CD8-positive, alpha-beta memory T cell (primary cell): Measurements from ENCODE around the gene SLC15A5. TPM values are rescaled to one million over a fixed set of nuclear protein-coding genes. Genes with fewer than 3 reads are reported as not detected.

Experiments
- CTCF ChIA-PET: fragments of 350-600 bp; sonication (Branson Sonifier 250); formaldehyde crosslinking; loops from one replicate; lab custom pipeline; 2021; ENCODE audit warnings: antibody characterized with exemption; lab: Charles Lee
- POLR2A ChIA-PET: fragments of 350-600 bp; sonication (Branson Sonifier 250); formaldehyde crosslinking; loops from one replicate; lab custom pipeline; 2021; ENCODE audit warnings: antibody characterized with exemption; lab: Charles Lee
- DNase-seq, 5 donors: peaks; one replicate each; pipeline versions ENCODE4 v3.0.0 to v3.0.0-alpha.2; 2020 to 2022; ENCODE audit warnings: mixed read lengths in 1 of 5
- H3K27ac ChIP-seq: one replicate; pipeline ENCODE4 v1.7.0; 2013; ENCODE audit warnings: low read depth, mild to moderate bottlenecking, low read length, moderate library complexity
- H3K27me3 ChIP-seq: 2 replicates; pipeline ENCODE4 v1.7.0; 2013; ENCODE audit warnings: low read length, mild to moderate bottlenecking; ENCODE audit not compliant: insufficient read depth, poor library complexity, severe bottlenecking
- H3K36me3 ChIP-seq: 2 replicates; pipeline ENCODE4 v1.7.0; 2013; ENCODE audit warnings: mild to moderate bottlenecking, low read length, moderate library complexity; ENCODE audit not compliant: insufficient read depth
- H3K4me1 ChIP-seq: 2 replicates; pipeline ENCODE4 v1.7.0; 2013; ENCODE audit warnings: mild to moderate bottlenecking, low read length, moderate library complexity; ENCODE audit not compliant: insufficient read depth
- H3K4me3 ChIP-seq: 2 replicates; pipeline ENCODE4 v1.7.0; 2013; ENCODE audit warnings: mild to moderate bottlenecking, low read length
- H3K9me3 ChIP-seq: 2 replicates; pipeline ENCODE4 v1.7.0; 2013; ENCODE audit warnings: mild to moderate bottlenecking, low read length
- H3K27ac Mint-ChIP-seq, 8 donors: one replicate each; pipeline ENCODE4 v1.8.0; 2020 to 2021; ENCODE audit warnings: mixed read lengths in 8 of 8, mild to moderate bottlenecking in 6 of 8, inconsistent platforms in 3 of 8, moderate library complexity in 3 of 8
- H3K27me3 Mint-ChIP-seq, 2 donors: one replicate each; pipeline ENCODE4 v1.8.0; 2020 to 2021; ENCODE audit warnings: mixed read lengths in 2 of 2, mild to moderate bottlenecking in 1 of 2, moderate library complexity in 1 of 2
- H3K36me3 Mint-ChIP-seq, 3 donors: one replicate each; pipeline ENCODE4 v1.8.0; 2020 to 2021; ENCODE audit warnings: mixed read lengths in 3 of 3, inconsistent platforms in 1 of 3, mild to moderate bottlenecking in 1 of 3
- H3K4me1 Mint-ChIP-seq, 3 donors: one replicate each; pipeline ENCODE4 v1.8.0; 2020 to 2021; ENCODE audit warnings: mixed read lengths in 3 of 3, inconsistent platforms in 1 of 3, mild to moderate bottlenecking in 1 of 3
- H3K4me3 Mint-ChIP-seq, 7 donors: one replicate each; pipeline ENCODE4 v1.8.0; 2020 to 2021; ENCODE audit warnings: mixed read lengths in 7 of 7, mild to moderate bottlenecking in 6 of 7, moderate library complexity in 4 of 7, inconsistent platforms in 2 of 7
- H3K9me3 Mint-ChIP-seq, 5 donors: one replicate each; pipeline ENCODE4 v1.8.0; 2020 to 2022; ENCODE audit warnings: mixed read lengths in 5 of 5, mild to moderate bottlenecking in 3 of 5, moderate library complexity in 2 of 5, inconsistent platforms in 1 of 5
- polyA plus RNA-seq: library from polyadenylated mRNA; unstranded; fragments of 300-500 nt; fragmentation: Illumina TruSeq; gene quantifications from one replicate; pipeline ENCODE4 v1.2.3, GENCODE V29; 2021
- total RNA-seq, 2 experiments: library from RNA; stranded (reverse); gene quantifications; one replicate each; pipeline ENCODE4 v1.2.3, GENCODE V29; 2021

SLC15A5 gene
- total and polyA plus RNA-seq, 3 experiments from 2014 or later, result not detected

- ChIA-PET POLR2A (no interaction called here), CTCF (no interaction called here)
- DNase-seq, result no peak
- Histone ChIP-seq H3K9me3 (no peaks in the 10 kb centered on the region), H3K4me1 (no peaks in the 10 kb centered on the region), H3K4me3 (no peak overlapping the region), H3K36me3 (no peaks in the 10 kb centered on the region), H3K27ac (no peak overlapping the region), H3K27me3 (no peaks in the 10 kb centered on the region)
- H3K9me3 Mint-ChIP-seq, result peaks cover 3 to 10% (median 7%) of the 10 kb centered on the region in 5 donors
- no peak overlapping the region for H3K4me3 Mint-ChIP-seq
- H3K27ac Mint-ChIP-seq, result no peak overlapping the region
- peaks cover 0 to 1% of the 10 kb centered on the region in 2 donors for H3K27me3 Mint-ChIP-seq
- H3K36me3 Mint-ChIP-seq, result no peaks in the 10 kb centered on the region
- H3K4me1 Mint-ChIP-seq, result no peaks in the 10 kb centered on the region
These were observed 17.3 kb downstream of the SLC15A5 start for GRCh38 chr12:16260206-16260605.

DNA sequence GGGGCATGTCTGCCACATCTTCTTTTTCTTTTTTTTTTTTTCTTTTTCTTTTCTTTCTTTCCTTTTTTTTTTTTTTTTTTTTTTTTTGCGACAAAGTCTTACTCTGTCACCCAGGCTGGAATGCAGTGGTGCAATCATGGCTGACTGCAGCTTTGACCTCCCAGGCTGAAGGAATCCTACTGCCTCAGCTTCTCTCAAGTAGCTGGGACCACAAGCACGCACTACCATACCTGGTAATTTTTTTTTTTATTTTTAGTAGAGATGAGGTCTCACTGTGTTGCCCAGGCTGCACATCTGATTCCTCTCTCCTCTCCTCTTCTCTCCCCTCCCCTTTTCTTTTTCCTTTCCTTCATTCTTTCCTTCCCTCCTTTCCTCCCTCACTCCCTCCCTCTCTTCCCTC lies 18.5 kb downstream of the SLC15A5 start:
- H3K4me3 Mint-ChIP-seq, result no peak overlapping the region
- CTCF ChIA-PET, result no interaction called here
- H3K4me3 ChIP-seq, result no peak overlapping the region

DNA sequence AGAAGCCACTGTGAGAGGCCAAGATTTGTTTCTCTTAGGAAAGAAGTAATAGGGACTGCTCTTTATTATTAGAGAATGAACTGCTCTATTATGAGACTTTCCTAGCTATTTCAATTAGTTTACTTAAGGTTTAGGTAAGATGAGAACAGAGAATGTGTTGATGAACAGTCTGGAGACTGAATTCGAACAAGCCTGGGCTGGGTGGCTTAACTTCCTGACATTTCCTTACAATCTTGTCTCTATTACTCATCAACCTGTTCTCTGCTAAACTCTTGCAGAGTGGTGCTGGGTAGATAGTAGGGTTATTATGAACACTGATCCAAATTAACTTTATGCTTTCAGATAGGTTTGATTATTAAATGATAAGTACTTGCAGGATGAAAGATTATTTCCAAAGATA lies 31.2 kb downstream of the SLC15A5 start:
- H3K36me3 Mint-ChIP-seq, result no peaks in the 10 kb centered on the region
- H3K27me3 ChIP-seq, result no peaks in the 10 kb centered on the region
- H3K9me3 Mint-ChIP-seq, result peaks cover 2 to 18% (median 11%) of the 10 kb centered on the region in 5 donors
- POLR2A ChIA-PET, result no interaction called here
- no peak overlapping the region for H3K27ac Mint-ChIP-seq
- H3K36me3 ChIP-seq, result no peaks in the 10 kb centered on the region
- no peaks in the 10 kb centered on the region for H3K9me3 ChIP-seq
- H3K4me3 Mint-ChIP-seq, result no peak overlapping the region
- DNase-seq, result no peak
- no peaks in the 10 kb centered on the region for H3K27me3 Mint-ChIP-seq
- H3K27ac ChIP-seq, result no peak overlapping the region
- H3K4me1 Mint-ChIP-seq, result no peaks in the 10 kb centered on the region
- no peaks in the 10 kb centered on the region for H3K4me1 ChIP-seq
- CTCF ChIA-PET, result no interaction called here
- no peak overlapping the region for H3K4me3 ChIP-seq

More for the DNA sequence above, 18.5 kb downstream of the SLC15A5 start:
- Mint-ChIP-seq H3K4me1 (no peaks in the 10 kb centered on the region), H3K36me3 (no peaks in the 10 kb centered on the region), H3K27ac (peak overlapping the region in 1 of 8 donors; percentile 73), H3K27me3 (peaks cover 0 to 1% of the 10 kb centered on the region in 2 donors), H3K9me3 (peaks cover 3 to 10% (median 6%) of the 10 kb centered on the region in 5 donors)
- POLR2A ChIA-PET, result no interaction called here
- no peaks in the 10 kb centered on the region for H3K4me1 ChIP-seq
- H3K36me3 ChIP-seq, result no peaks in the 10 kb centered on the region
- no peaks in the 10 kb centered on the region for H3K27me3 ChIP-seq
- DNase-seq, result no peak
- no peaks in the 10 kb centered on the region for H3K9me3 ChIP-seq
- H3K27ac ChIP-seq, result no peak overlapping the region

GRCh38 chr12:16245209-16245608 lies 32.3 kb downstream of the SLC15A5 start:
- no peaks in the 10 kb centered on the region for H3K36me3 Mint-ChIP-seq
- peaks cover 4 to 14% (median 12%) of the 10 kb centered on the region in 5 donors for H3K9me3 Mint-ChIP-seq
- Histone ChIP-seq H3K4me3 (no peak overlapping the region), H3K36me3 (no peaks in the 10 kb centered on the region), H3K9me3 (no peaks in the 10 kb centered on the region), H3K4me1 (no peaks in the 10 kb centered on the region), H3K27me3 (no peaks in the 10 kb centered on the region), H3K27ac (no peak overlapping the region)
- no peak overlapping the region for H3K4me3 Mint-ChIP-seq
- CTCF ChIA-PET, result no interaction called here
- H3K27ac Mint-ChIP-seq, result no peak overlapping the region
- H3K4me1 Mint-ChIP-seq, result no peaks in the 10 kb centered on the region
- POLR2A ChIA-PET, result no interaction called here
- no peak for DNase-seq
- H3K27me3 Mint-ChIP-seq, result no peaks in the 10 kb centered on the region

DNA sequence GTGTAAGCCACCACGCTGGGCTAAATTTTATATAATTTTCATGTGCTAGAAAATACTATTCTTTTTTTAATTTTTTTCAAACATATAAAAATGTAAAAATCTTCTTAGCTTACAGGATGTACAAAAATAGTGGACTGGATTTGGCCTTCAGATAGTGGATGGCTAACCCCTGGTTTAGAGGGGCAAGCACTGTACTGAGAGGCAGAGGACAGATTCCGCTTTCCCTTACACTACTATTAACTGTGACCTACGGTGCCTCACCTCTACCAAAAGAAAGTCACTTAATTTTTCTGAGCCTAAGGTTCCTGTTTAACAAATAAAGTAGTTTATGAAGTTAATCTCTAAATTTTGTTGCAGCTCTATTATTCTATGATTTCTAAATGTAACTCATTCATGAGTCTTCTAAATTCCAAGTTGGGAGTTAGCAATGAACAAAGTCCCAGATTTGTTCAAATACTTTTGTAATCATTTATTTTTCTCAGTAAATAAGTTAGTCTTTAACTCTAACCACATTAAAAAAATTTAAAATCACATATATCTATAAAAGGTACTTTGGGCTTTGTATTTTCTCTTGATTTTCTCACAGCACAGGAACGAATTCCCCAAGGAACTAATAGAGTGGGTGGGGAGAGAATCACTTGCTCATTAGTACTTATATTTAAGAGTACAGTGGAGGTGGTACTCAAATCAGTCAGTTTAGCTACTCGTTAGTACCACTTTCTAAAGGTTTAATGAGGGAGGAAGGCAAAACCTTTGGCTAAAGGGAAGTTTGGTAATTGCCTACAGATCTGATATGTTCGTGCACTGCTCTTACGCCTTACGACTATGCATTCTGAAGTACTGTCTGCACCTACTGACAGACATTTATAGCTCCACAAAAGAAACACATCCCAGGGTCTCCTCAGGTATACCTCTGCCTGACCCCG lies 33.7 kb downstream of the SLC15A5 start:
- Mint-ChIP-seq H3K4me3 (no peak overlapping the region), H3K27ac (no peak overlapping the region), H3K27me3 (no peaks in the 10 kb centered on the region), H3K4me1 (no peaks in the 10 kb centered on the region), H3K9me3 (peaks cover 5 to 23% (median 15%) of the 10 kb centered on the region in 5 donors), H3K36me3 (no peaks in the 10 kb centered on the region)
- ChIA-PET CTCF (no interaction called here), POLR2A (no interaction called here)
- H3K27ac ChIP-seq, result no peak overlapping the region
- no peaks in the 10 kb centered on the region for H3K36me3 ChIP-seq
- H3K9me3 ChIP-seq, result no peaks in the 10 kb centered on the region
- no peak overlapping the region for H3K4me3 ChIP-seq
- no peaks in the 10 kb centered on the region for H3K27me3 ChIP-seq
- H3K4me1 ChIP-seq, result no peaks in the 10 kb centered on the region
- DNase-seq, result no peak

- Histone ChIP-seq H3K36me3 (no peaks in the 10 kb centered on the region), H3K27ac (no peak overlapping the region), H3K4me1 (no peaks in the 10 kb centered on the region), H3K9me3 (no peaks in the 10 kb centered on the region), H3K27me3 (no peaks in the 10 kb centered on the region), H3K4me3 (no peak overlapping the region)
- ChIA-PET POLR2A (no interaction called here), CTCF (no interaction called here)
- H3K4me3 Mint-ChIP-seq, result no peak overlapping the region
- no peaks in the 10 kb centered on the region for H3K27me3 Mint-ChIP-seq
- H3K27ac Mint-ChIP-seq, result no peak overlapping the region
- H3K4me1 Mint-ChIP-seq, result no peaks in the 10 kb centered on the region
- H3K36me3 Mint-ChIP-seq, result no peaks in the 10 kb centered on the region
- DNase-seq, result no peak
- H3K9me3 Mint-ChIP-seq, result peaks cover 3 to 24% (median 12%) of the 10 kb centered on the region in 5 donors
These were observed 36.1 kb downstream of the SLC15A5 start for GRCh38 chr12:16241346-16241745.

DNA sequence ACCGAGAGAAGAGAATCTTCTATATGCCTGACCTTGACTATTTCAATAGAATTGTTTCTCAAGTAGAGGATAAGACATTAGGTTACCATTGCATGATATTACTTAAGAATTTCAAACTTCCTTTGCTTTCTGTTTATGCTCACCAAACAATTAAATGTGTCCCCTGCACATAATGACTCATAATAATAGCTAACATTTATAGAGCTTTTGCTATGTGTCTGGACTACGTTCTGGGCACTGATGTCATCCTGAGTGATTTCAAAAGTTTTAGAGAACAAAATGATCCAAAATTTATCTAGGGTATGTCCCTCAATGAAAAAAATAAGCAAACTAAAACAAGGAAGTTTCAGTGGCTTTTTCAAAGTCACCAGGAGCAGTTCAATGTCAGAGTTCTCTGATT lies 38.8 kb downstream of the SLC15A5 start:
- peaks cover 0 to 24% (median 9%) of the 10 kb centered on the region in 5 donors for H3K9me3 Mint-ChIP-seq

DNA sequence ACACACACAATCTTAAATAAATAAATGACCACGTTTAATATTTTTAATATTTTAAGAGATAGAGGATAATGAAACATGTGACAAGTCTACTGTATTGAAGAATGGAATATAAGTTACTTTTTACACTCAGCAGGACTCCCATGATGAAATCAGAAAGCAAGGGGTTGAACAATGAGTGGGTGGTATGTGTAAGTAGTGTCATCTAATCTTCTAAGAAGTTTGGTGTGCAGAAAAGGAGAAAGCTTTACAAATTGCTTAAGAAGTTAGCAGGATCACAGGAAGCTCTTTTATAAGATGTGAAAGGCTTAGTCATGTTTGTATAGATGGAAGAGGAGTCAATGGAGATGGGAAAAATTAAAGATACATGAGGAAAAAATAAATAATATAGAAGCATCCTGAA lies 47.8 kb downstream of the SLC15A5 start:
- Mint-ChIP-seq H3K27ac (no peak overlapping the region), H3K27me3 (no peaks in the 10 kb centered on the region), H3K36me3 (no peaks in the 10 kb centered on the region), H3K4me3 (no peak overlapping the region), H3K9me3 (peaks cover 1 to 17% (median 6%) of the 10 kb centered on the region in 5 donors), H3K4me1 (no peaks in the 10 kb centered on the region)
- no peaks in the 10 kb centered on the region for H3K36me3 ChIP-seq
- ChIA-PET POLR2A (no interaction called here), CTCF (no interaction called here)
- no peaks in the 10 kb centered on the region for H3K27me3 ChIP-seq
- H3K27ac ChIP-seq, result no peak overlapping the region
- H3K9me3 ChIP-seq, result no peaks in the 10 kb centered on the region
- H3K4me1 ChIP-seq, result no peaks in the 10 kb centered on the region
- H3K4me3 ChIP-seq, result no peak overlapping the region
- no peak for DNase-seq

More for the DNA sequence above, 38.8 kb downstream of the SLC15A5 start:
- Mint-ChIP-seq H3K4me1 (no peaks in the 10 kb centered on the region), H3K27me3 (no peaks in the 10 kb centered on the region), H3K27ac (no peak overlapping the region), H3K4me3 (no peak overlapping the region), H3K36me3 (no peaks in the 10 kb centered on the region)
- no peak for DNase-seq
- H3K27ac ChIP-seq, result no peak overlapping the region
- no peak overlapping the region for H3K4me3 ChIP-seq
- H3K4me1 ChIP-seq, result no peaks in the 10 kb centered on the region
- H3K36me3 ChIP-seq, result no peaks in the 10 kb centered on the region
- H3K9me3 ChIP-seq, result no peaks in the 10 kb centered on the region
- no peaks in the 10 kb centered on the region for H3K27me3 ChIP-seq
- CTCF ChIA-PET, result no interaction called here
- POLR2A ChIA-PET, result no interaction called here
